Lower leg skin (tissue), 4 donors: ENCODE results near the gene ACSL1. TPM values are rescaled to one million over a fixed set of nuclear protein-coding genes. Genes with fewer than 3 reads are reported as not detected.

ENCODE experiments used
- DNase-seq, 2 donors: peaks; one replicate each; pipeline ENCODE4 v3.0.0-alpha.2; 2019; ENCODE audit warnings: low spot score in 2 of 2
- H3K4me3 ChIP-seq: fragments of 200-600 bp; sonication (generic); 2 replicates; pipeline ENCODE4 v1.5.1; 2017; ENCODE audit warnings: mild to moderate bottlenecking, low read depth; ENCODE audit not compliant: poor library complexity, severe bottlenecking
- POLR2A ChIP-seq, 2 donors: fragments of 450-650 bp; IDR thresholded peaks; one replicate each; pipeline ENCODE4 v1.6.1; 2016 to 2017; ENCODE audit warnings: antibody characterized with exemption in 2 of 2, mild to moderate bottlenecking in 1 of 2, moderate library complexity in 1 of 2
- WGBS, 2 donors: methylation state at CpG; one replicate each; pipeline ENCODE4 v1.1.5; 2018; 5-methylcytosine and 5-hydroxymethylcytosine counted together
- intact Hi-C: fragments of 100-400 bp; cut with DNase I; formaldehyde crosslinking; loops from one replicate; pipeline ENCODE4 v1.15.0; 2023; ENCODE audit warnings: low total_unique reads
- total RNA-seq, 4 donors: library from RNA; depleted of rRNA; stranded (reverse); fragments of >200 nt; gene quantifications; one replicate each; pipeline ENCODE4 v1.1.0, GENCODE V29; 2016
- TF ChIP-seq, protein P1 (sequence below), 3 donors: fragments of 450-650 bp; IDR thresholded peaks; one replicate each; pipeline ENCODE4 v1.5.1; 2016; ENCODE audit warnings: antibody characterized with exemption in 3 of 3, mild to moderate bottlenecking in 3 of 3, moderate library complexity in 2 of 3

The ACSL1 gene
- total RNA-seq, 4 donors from 2014 or later = 190 to 308 (median 266) TPM

DNA sequence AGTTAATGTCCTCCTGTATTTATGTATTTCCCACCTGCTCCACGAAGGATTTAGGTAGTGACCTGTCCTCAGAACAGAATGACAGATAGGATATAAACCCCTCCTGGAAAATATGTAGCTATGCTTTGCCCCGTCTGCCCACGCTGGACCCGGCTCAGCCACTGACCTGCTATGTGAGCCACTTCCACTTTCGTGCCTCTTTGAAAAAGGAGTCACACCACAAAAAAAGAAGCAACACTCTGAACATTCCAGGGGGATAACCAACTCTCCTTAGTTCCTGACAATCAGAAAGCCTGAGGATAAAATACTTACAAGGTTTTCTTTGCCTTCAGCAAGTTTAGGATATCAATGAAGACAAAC, 11.1 kb downstream of the ACSL1 start:
- no peak overlapping the region for H3K4me3 ChIP-seq
- peak in 1 of 2 donors; percentile 66 for DNase-seq
- 38 to 53% methylated on average over 5 of the region's 5 CpGs for WGBS, 2 donors
- TF ChIP-seq, protein P1, sequence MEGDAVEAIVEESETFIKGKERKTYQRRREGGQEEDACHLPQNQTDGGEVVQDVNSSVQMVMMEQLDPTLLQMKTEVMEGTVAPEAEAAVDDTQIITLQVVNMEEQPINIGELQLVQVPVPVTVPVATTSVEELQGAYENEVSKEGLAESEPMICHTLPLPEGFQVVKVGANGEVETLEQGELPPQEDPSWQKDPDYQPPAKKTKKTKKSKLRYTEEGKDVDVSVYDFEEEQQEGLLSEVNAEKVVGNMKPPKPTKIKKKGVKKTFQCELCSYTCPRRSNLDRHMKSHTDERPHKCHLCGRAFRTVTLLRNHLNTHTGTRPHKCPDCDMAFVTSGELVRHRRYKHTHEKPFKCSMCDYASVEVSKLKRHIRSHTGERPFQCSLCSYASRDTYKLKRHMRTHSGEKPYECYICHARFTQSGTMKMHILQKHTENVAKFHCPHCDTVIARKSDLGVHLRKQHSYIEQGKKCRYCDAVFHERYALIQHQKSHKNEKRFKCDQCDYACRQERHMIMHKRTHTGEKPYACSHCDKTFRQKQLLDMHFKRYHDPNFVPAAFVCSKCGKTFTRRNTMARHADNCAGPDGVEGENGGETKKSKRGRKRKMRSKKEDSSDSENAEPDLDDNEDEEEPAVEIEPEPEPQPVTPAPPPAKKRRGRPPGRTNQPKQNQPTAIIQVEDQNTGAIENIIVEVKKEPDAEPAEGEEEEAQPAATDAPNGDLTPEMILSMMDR (IDR thresholded peaks at IDR 0.05) = no peak
- TF ChIP-seq POLR2A (IDR thresholded peaks at IDR 0.05) = no peak
- intact Hi-C loops = no loop called here

- TF ChIP-seq, protein P1 (IDR thresholded peaks at IDR 0.05) = no peak
- no peak for TF ChIP-seq POLR2A (IDR thresholded peaks at IDR 0.05)
- intact Hi-C loops = no loop called here
- 43 to 53% methylated on average over 8 of the region's 8 CpGs for WGBS, 2 donors
- no peak overlapping the region for H3K4me3 ChIP-seq
- peak in 1 of 2 donors; percentile 74 for DNase-seq
Observed at GRCh38 chr4:184812651-184813181, 13.1 kb downstream of the ACSL1 start.

- no peak for DNase-seq
- 91 to 93% methylated on average over 6 of the region's 6 CpGs for WGBS, 2 donors
- no peak for TF ChIP-seq POLR2A (IDR thresholded peaks at IDR 0.05)
- intact Hi-C loops = no loop called here
- no peak overlapping the region for H3K4me3 ChIP-seq
Observed at GRCh38 chr4:184812199-184812542, 13.6 kb downstream of the ACSL1 start.

GRCh38 chr4:184811526-184812198, 14.1 kb downstream of the ACSL1 start:
- H3K4me3 ChIP-seq = no peak overlapping the region
- 86 to 95% methylated on average over 8 of the region's 8 CpGs for WGBS, 2 donors
- intact Hi-C loops = no loop called here
- DNase-seq = peak in 1 of 2 donors; percentile 83
- TF ChIP-seq POLR2A (IDR thresholded peaks at IDR 0.05) = no peak
- TF ChIP-seq, protein P1 (IDR thresholded peaks at IDR 0.05) = no peak

- TF ChIP-seq, protein P1 (IDR thresholded peaks at IDR 0.05) = no peak
- TF ChIP-seq POLR2A (IDR thresholded peaks at IDR 0.05) = no peak
- peak in 1 of 2 donors; percentile 68 for DNase-seq
- 79 to 90% methylated on average over 10 of the region's 10 CpGs for WGBS, 2 donors
- intact Hi-C loops = no loop called here
- no peak overlapping the region for H3K4me3 ChIP-seq
Observed at GRCh38 chr4:184810720-184811119, 15.0 kb downstream of the ACSL1 start.

DNA sequence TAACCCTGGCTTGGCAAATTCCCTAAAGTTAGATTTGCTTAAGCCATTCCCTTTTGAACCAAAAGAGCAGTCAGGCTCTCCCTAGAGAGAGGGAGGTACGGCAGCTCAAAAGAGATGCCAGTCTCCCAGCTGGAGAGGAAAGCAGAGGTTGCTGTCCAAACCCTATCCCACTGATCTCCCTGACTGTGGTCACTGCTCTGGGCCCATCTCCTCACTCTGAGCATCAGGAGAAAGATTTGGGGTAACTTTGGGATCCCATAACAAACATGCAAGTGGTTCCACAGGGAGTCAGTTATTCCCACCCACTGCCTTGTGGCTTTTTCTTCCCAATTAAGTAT, 17.1 kb downstream of the ACSL1 start:
- DNase-seq = no peak
- WGBS, 2 donors = 53 to 67% methylated on average over 1 of the region's 1 CpG
- no peak overlapping the region for H3K4me3 ChIP-seq
- TF ChIP-seq, protein P1 (IDR thresholded peaks at IDR 0.05) = no peak
- no peak for TF ChIP-seq POLR2A (IDR thresholded peaks at IDR 0.05)
- intact Hi-C loops = no loop called here
